DOHH2 (cell line): ENCODE data around the gene UBASH3B.
A peak's percentile ranks its signal among the peaks of the same experiment; 100 is the strongest.

Source experiments
- H3F3A ChIP-seq: fragments of 200-600 bp; sonication (generic), shearing (Covaris generic); 2 replicates; pipeline ENCODE4 v1.6.0; 2016; ENCODE audit warnings: antibody characterized with exemption, mild to moderate bottlenecking; ENCODE audit not compliant: control insufficient read depth, insufficient read depth
- H3K27ac ChIP-seq: fragments of 200-600 bp; sonication (generic); 2 replicates; pipeline ENCODE4 v1.5.1; 2014; ENCODE audit warnings: low read depth, mild to moderate bottlenecking, low read length, moderate library complexity
- H3K27me3 ChIP-seq: fragments of 200-600 bp; sonication (generic); 2 replicates; pipeline ENCODE4 v1.6.1; 2014; ENCODE audit warnings: mild to moderate bottlenecking, low read length, mixed read lengths; ENCODE audit not compliant: control insufficient read depth
- H3K36me3 ChIP-seq: fragments of 200-600 bp; sonication (generic); 2 replicates; pipeline ENCODE4 v1.6.1; 2014; ENCODE audit warnings: mild to moderate bottlenecking, low read length, moderate library complexity, mixed read lengths; ENCODE audit not compliant: control insufficient read depth
- H3K4me1 ChIP-seq: fragments of 200-600 bp; sonication (generic); 2 replicates; pipeline ENCODE4 v1.6.1; 2014; ENCODE audit warnings: mild to moderate bottlenecking, low read length, mixed read lengths; ENCODE audit not compliant: control insufficient read depth
- H3K4me2 ChIP-seq: fragments of 200-600 bp; sonication (generic); 2 replicates; pipeline ENCODE4 v1.6.0; 2014; ENCODE audit warnings: mild to moderate bottlenecking, low read length, moderate library complexity
- H3K4me3 ChIP-seq: fragments of 200-600 bp; sonication (generic); 2 replicates; pipeline ENCODE4 v1.5.1; 2014; ENCODE audit warnings: mild to moderate bottlenecking, low read length, mixed read lengths
- H3K79me2 ChIP-seq: fragments of 200-600 bp; sonication (generic); 2 replicates; pipeline ENCODE4 v1.6.1; 2014; ENCODE audit warnings: mild to moderate bottlenecking, low read length, mixed read lengths; ENCODE audit not compliant: control insufficient read depth
- H3K9me2 ChIP-seq: fragments of 200-600 bp; sonication (generic); replicated peaks from 2 replicates; pipeline ENCODE4 v1.6.1; 2014; ENCODE audit warnings: mild to moderate bottlenecking, low read length, mixed read lengths; ENCODE audit not compliant: control insufficient read depth
- H3K9me3 ChIP-seq: fragments of 200-600 bp; sonication (generic); 2 replicates; pipeline ENCODE4 v1.6.1; 2014; ENCODE audit warnings: antibody characterized with exemption, low read length, mixed read lengths; ENCODE audit not compliant: control insufficient read depth, insufficient read depth
- H4K20me1 ChIP-seq: fragments of 200-600 bp; sonication (generic); 2 replicates; pipeline ENCODE4 v1.6.0; 2014; ENCODE audit warnings: low read depth, mild to moderate bottlenecking, antibody characterized with exemption, low read length, moderate library complexity; ENCODE audit not compliant: control insufficient read depth, insufficient read depth
- EZH2phosphoT487 ChIP-seq: fragments of 200-600 bp; sonication (generic); IDR thresholded peaks from 2 replicates; pipeline ENCODE4 v1.6.1; 2017; ENCODE audit warnings: borderline replicate concordance, mild to moderate bottlenecking, antibody characterized with exemption, low read length, moderate library complexity, mixed read lengths
- TF ChIP-seq, protein P1 (sequence below): fragments of 200-600 bp; sonication (generic); IDR thresholded peaks from one replicate; pipeline ENCODE4 v1.5.1; 2014; ENCODE audit warnings: antibody characterized with exemption, mild to moderate bottlenecking, low read depth, low read length; ENCODE audit not compliant: poor library complexity, severe bottlenecking

UBASH3B gene

GRCh38 chr11:122746611-122747244 lies 91.2 kb downstream of the UBASH3B start:
- H3K4me2 ChIP-seq, result 0 out of 2 replicates have a peak overlapping the region, but pooled peaks have one; percentile 39
- H4K20me1 ChIP-seq, result 0 out of 2 replicates have a peak, but pooled peaks cover 3% of the 10 kb centered on the region

DNA sequence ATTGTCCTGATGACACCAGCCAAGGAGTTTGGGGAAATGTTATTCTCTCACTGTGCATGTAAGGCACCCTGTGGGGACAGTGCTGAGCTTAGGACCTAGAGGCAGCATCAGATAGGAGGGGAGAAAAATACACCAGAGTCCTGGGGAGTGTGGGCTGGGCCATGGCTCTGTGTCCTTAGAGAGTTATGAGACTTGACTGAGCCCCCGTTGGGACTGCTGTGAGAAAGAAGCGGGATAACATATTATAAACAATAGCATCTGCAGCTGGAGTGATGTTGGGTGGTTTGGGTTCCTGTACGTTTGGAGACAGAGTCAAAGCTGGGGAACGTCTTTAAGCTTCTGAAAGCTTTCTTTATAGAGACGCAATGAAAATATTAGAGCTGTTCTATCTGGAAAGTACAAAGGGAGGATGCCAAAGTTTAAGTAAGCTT lies 91.8 kb downstream of the UBASH3B start:
- Histone ChIP-seq H4K20me1 (0 out of 2 replicates have a peak, but pooled peaks cover 3% of the 10 kb centered on the region), H3F3A (no peaks in the 10 kb centered on the region), H3K4me3 (no peak overlapping the region), H3K9me3 (no peaks in the 10 kb centered on the region), H3K4me2 (no peak overlapping the region), H3K4me1 (peaks cover 63% of the 10 kb centered on the region), H3K36me3 (0 out of 2 replicates have a peak, but pooled peaks cover 2% of the 10 kb centered on the region), H3K27ac (no peak overlapping the region), H3K27me3 (no peaks in the 10 kb centered on the region), H3K9me2 (no peaks in the 10 kb centered on the region), H3K79me2 (peaks cover 34% of the 10 kb centered on the region)
- no peak for TF ChIP-seq EZH2phosphoT487
- TF ChIP-seq, protein P1, sequence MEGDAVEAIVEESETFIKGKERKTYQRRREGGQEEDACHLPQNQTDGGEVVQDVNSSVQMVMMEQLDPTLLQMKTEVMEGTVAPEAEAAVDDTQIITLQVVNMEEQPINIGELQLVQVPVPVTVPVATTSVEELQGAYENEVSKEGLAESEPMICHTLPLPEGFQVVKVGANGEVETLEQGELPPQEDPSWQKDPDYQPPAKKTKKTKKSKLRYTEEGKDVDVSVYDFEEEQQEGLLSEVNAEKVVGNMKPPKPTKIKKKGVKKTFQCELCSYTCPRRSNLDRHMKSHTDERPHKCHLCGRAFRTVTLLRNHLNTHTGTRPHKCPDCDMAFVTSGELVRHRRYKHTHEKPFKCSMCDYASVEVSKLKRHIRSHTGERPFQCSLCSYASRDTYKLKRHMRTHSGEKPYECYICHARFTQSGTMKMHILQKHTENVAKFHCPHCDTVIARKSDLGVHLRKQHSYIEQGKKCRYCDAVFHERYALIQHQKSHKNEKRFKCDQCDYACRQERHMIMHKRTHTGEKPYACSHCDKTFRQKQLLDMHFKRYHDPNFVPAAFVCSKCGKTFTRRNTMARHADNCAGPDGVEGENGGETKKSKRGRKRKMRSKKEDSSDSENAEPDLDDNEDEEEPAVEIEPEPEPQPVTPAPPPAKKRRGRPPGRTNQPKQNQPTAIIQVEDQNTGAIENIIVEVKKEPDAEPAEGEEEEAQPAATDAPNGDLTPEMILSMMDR, result no peak

More at GRCh38 chr11:122746611-122747244, 91.2 kb downstream of the UBASH3B start:
- H3K4me3 ChIP-seq, result no peak overlapping the region
- peaks cover 67% of the 10 kb centered on the region for H3K4me1 ChIP-seq
- H3K27me3 ChIP-seq, result no peaks in the 10 kb centered on the region
- H3K9me2 ChIP-seq, result no peaks in the 10 kb centered on the region
- no peaks in the 10 kb centered on the region for H3F3A ChIP-seq
- no peak overlapping the region for H3K27ac ChIP-seq
- 0 out of 2 replicates have a peak, but pooled peaks cover 2% of the 10 kb centered on the region for H3K36me3 ChIP-seq
- H3K9me3 ChIP-seq, result no peaks in the 10 kb centered on the region
- no peak for TF ChIP-seq EZH2phosphoT487
- TF ChIP-seq, protein P1, result no peak
- H3K79me2 ChIP-seq, result peaks cover 34% of the 10 kb centered on the region

GRCh38 chr11:122749005-122749687 lies 93.6 kb downstream of the UBASH3B start:
- H3K9me3 ChIP-seq, result no peaks in the 10 kb centered on the region
- H3K4me2 ChIP-seq, result peak overlapping the region; percentile 47
- H3K9me2 ChIP-seq, result no peaks in the 10 kb centered on the region
- H3K27me3 ChIP-seq, result no peaks in the 10 kb centered on the region
- H4K20me1 ChIP-seq, result 0 out of 2 replicates have a peak, but pooled peaks cover 3% of the 10 kb centered on the region
- peaks cover 25% of the 10 kb centered on the region for H3K79me2 ChIP-seq
- H3K36me3 ChIP-seq, result 0 out of 2 replicates have a peak, but pooled peaks cover 2% of the 10 kb centered on the region
- TF ChIP-seq, protein P1, result no peak
- no peak for TF ChIP-seq EZH2phosphoT487
- no peak overlapping the region for H3K27ac ChIP-seq
- H3K4me3 ChIP-seq, result no peak overlapping the region
- no peaks in the 10 kb centered on the region for H3F3A ChIP-seq
- peaks cover 54% of the 10 kb centered on the region for H3K4me1 ChIP-seq
